Gastrocnemius medialis (tissue), 4 donors: Measurements from ENCODE around the gene KLHL18. TPM values are rescaled to one million over a fixed set of nuclear protein-coding genes. Genes with fewer than 3 reads are reported as not detected.

Experiments used
- ATAC-seq, 2 donors: fragments of 150-250 bp; one replicate each; pipeline ENCODE4 v1.9.1; 2016
- DNase-seq, 2 donors: peaks; one replicate each; pipeline ENCODE4 v3.0.0-alpha.2; 2019
- H3K27ac ChIP-seq, 4 donors: fragments of 200-600 bp; sonication (generic); 1 replicate in 1 of 4; 2 replicates in 3 of 4; pipeline ENCODE4 v1.5.1; 2016 to 2018; ENCODE audit warnings: mild to moderate bottlenecking in 2 of 4, moderate library complexity in 1 of 4
- H3K27me3 ChIP-seq, 3 donors: fragments of 200-600 bp; sonication (generic) in 2 of 3; 1 replicate in 1 of 3; 2 replicates in 2 of 3; pipeline versions ENCODE4 v1.5.1 to v1.6.0; 2016 to 2019; ENCODE audit warnings: mild to moderate bottlenecking in 1 of 3, moderate library complexity in 1 of 3
- H3K36me3 ChIP-seq, 2 donors: fragments of 200-600 bp; sonication (generic) in 1 of 2; one replicate each; pipeline ENCODE4 v1.5.1; 2017 to 2018
- H3K4me1 ChIP-seq, 2 donors: fragments of 200-600 bp; sonication (generic) in 1 of 2; one replicate each; pipeline ENCODE4 v1.5.1; 2016 to 2017; ENCODE audit warnings: mild to moderate bottlenecking in 2 of 2
- H3K4me3 ChIP-seq, 4 donors: fragments of 200-600 bp; sonication (generic) in 3 of 4; 1 replicate in 1 of 4; 2 replicates in 3 of 4; pipeline ENCODE4 v1.5.1; 2016 to 2019; ENCODE audit warnings: mild to moderate bottlenecking in 2 of 4
- H3K9me3 ChIP-seq, 3 donors: fragments of 200-600 bp; sonication (generic) in 2 of 3; 1 replicate in 1 of 3; 2 replicates in 2 of 3; pipeline ENCODE4 v1.5.1; 2016 to 2019
- CTCF ChIP-seq, 5 experiments: fragments of 450-650 bp in 3 of 5; fragments of 200-600 bp in 2 of 5; sonication (generic) in 2 of 5; IDR thresholded peaks in 4 of 5; conservative IDR thresholded peaks in 1 of 5; 1 replicate in 4 of 5; 2 replicates in 1 of 5; pipeline ENCODE4 v1.5.1; 2016 to 2019; ENCODE audit warnings: antibody characterized with exemption in 5 of 5, mild to moderate bottlenecking in 3 of 5, moderate library complexity in 3 of 5
- POLR2A ChIP-seq, 2 donors: fragments of 450-650 bp; IDR thresholded peaks; one replicate each; pipeline ENCODE4 v1.6.1; 2017; ENCODE audit warnings: antibody characterized with exemption in 2 of 2, mild to moderate bottlenecking in 2 of 2, moderate library complexity in 2 of 2
- in situ Hi-C, 4 donors: fragments of 200-750 bp; cut with MboI; loops; one replicate each; pipeline versions ENCODE4 v1.15.0 to v1.8.0; 2017; ENCODE audit warnings: low sequenced_read_pairs in 4 of 4
- intact Hi-C: fragments of 100-400 bp; cut with DNase I; formaldehyde crosslinking; loops from one replicate; pipeline ENCODE4 v1.15.1; 2023; ENCODE audit warnings: low total_unique reads
- total RNA-seq, 4 donors: library from RNA; depleted of rRNA; stranded (reverse); fragments of >200 nt; gene quantifications; one replicate each; pipeline versions ENCODE4 v1.1.0 to v1.2.3, GENCODE V29; 2016

The KLHL18 gene
- total RNA-seq, 4 donors from 2014 or later, result 19.0 to 26.3 (median 22.4) TPM

GRCh38 chr3:47265725-47266428 is 16.9 kb upstream of the KLHL18 start:
- DNase-seq (no peak), ATAC-seq (no peak)
- intact Hi-C loops (no loop called here), in situ Hi-C loops (no loop called here)
- peaks cover 5 to 19% of the 10 kb centered on the region in 2 donors for H3K4me1 ChIP-seq
- peak overlapping the region in 1 of 4 donors; percentile 31 for H3K27ac ChIP-seq
- no peak overlapping the region for H3K4me3 ChIP-seq
- H3K36me3 ChIP-seq, result no peaks in the 10 kb centered on the region
- no peaks in the 10 kb centered on the region for H3K9me3 ChIP-seq
- H3K27me3 ChIP-seq, result no peaks in the 10 kb centered on the region
- TF ChIP-seq CTCF (IDR thresholded peaks at IDR 0.05 in 4 of 5, conservative IDR thresholded peaks at IDR 0.05 in 1 of 5) (no peak), POLR2A (IDR thresholded peaks at IDR 0.05) (no peak)

- Histone ChIP-seq H3K4me3 (no peak overlapping the region), H3K9me3 (no peaks in the 10 kb centered on the region), H3K4me1 (peaks cover 5 to 19% of the 10 kb centered on the region in 2 donors), H3K27me3 (no peaks in the 10 kb centered on the region), H3K36me3 (no peaks in the 10 kb centered on the region), H3K27ac (peak overlapping the region in 3 of 4 donors; percentile 31 to 42 (median 34))
- peak; percentile 67 to 82 for DNase-seq
- intact Hi-C loops (no loop called here), in situ Hi-C loops (no loop called here)
- ATAC-seq, result peak; percentile 92
- TF ChIP-seq POLR2A (IDR thresholded peaks at IDR 0.05) (no peak), CTCF (IDR thresholded peaks at IDR 0.05 in 4 of 5, conservative IDR thresholded peaks at IDR 0.05 in 1 of 5) (no peak)
Observed at GRCh38 chr3:47266709-47267489, 15.8 kb upstream of the KLHL18 start.

GRCh38 chr3:47267490-47267824 is 15.3 kb upstream of the KLHL18 start:
- DNase-seq (no peak), ATAC-seq (no peak)
- intact Hi-C loops (no loop called here), in situ Hi-C loops (no loop called here)
- no peaks in the 10 kb centered on the region for H3K36me3 ChIP-seq
- no peaks in the 10 kb centered on the region for H3K27me3 ChIP-seq
- TF ChIP-seq POLR2A (IDR thresholded peaks at IDR 0.05), result no peak
- no peak for TF ChIP-seq CTCF (IDR thresholded peaks at IDR 0.05 in 4 of 5, conservative IDR thresholded peaks at IDR 0.05 in 1 of 5)
- no peak overlapping the region for H3K4me3 ChIP-seq
- no peaks in the 10 kb centered on the region for H3K9me3 ChIP-seq
- peaks cover 5 to 19% of the 10 kb centered on the region in 2 donors for H3K4me1 ChIP-seq
- H3K27ac ChIP-seq, result peak overlapping the region in 2 of 4 donors; percentile 34 to 42

GRCh38 chr3:47270526-47270925 is 12.2 kb upstream of the KLHL18 start:
- no peaks in the 10 kb centered on the region for H3K9me3 ChIP-seq
- no peak for DNase-seq
- in situ Hi-C loops, result no loop called here
- no peak overlapping the region for H3K4me3 ChIP-seq
- no peak overlapping the region for H3K27ac ChIP-seq
- H3K36me3 ChIP-seq, result peaks cover 0 to 5% of the 10 kb centered on the region in 2 donors
- H3K27me3 ChIP-seq, result no peaks in the 10 kb centered on the region
- TF ChIP-seq POLR2A (IDR thresholded peaks at IDR 0.05) (no peak), CTCF (IDR thresholded peaks at IDR 0.05 in 4 of 5, conservative IDR thresholded peaks at IDR 0.05 in 1 of 5) (no peak)
- no peak for ATAC-seq
- peaks cover 5 to 17% of the 10 kb centered on the region in 2 donors for H3K4me1 ChIP-seq
- intact Hi-C loops, result no loop called here
